IMR-90 (cell line): ENCODE measurements around the gene ADARB2. TPM values are rescaled to one million over a fixed set of nuclear protein-coding genes. Genes with fewer than 3 reads are reported as not detected.

Experiments
- ATAC-seq: fragments of 200-7000 bp; cut with Tn5 transposase; 2 replicates; pipeline ENCODE4 v1.9.1; 2020; ENCODE audit warnings: low read depth, mild to moderate bottlenecking, moderate library complexity
- BruUV-seq: library from RNA; stranded (reverse); fragments of 400-500 nt; replicated peaks from 2 replicates; lab custom pipeline; 2021; lab: Mats Ljungman, UMichigan
- CTCF ChIA-PET: fragments of 300-600 bp; formaldehyde crosslinking; extraction: SDS; loops from one replicate; lab custom pipeline; 2021; ENCODE audit warnings: antibody characterized with exemption; lab: Yijun Ruan, JAX
- POLR2A ChIA-PET: fragments of 300-600 bp; sonication (Branson Sonifier 250); formaldehyde crosslinking; loops from one replicate; lab custom pipeline; 2022; ENCODE audit warnings: antibody characterized with exemption; ENCODE audit not compliant: unreplicated experiment; lab: Charles Lee
- DNase-seq: peaks from one replicate; pipeline ENCODE4 v3.0.0; 2013
- H2AFZ ChIP-seq: replicated peaks from 2 replicates; pipeline ENCODE3; 2013; ENCODE audit warnings: low read length, mild to moderate bottlenecking; ENCODE audit not compliant: poor library complexity
- H2AK5ac ChIP-seq: 2 replicates; pipeline ENCODE4 v1.6.1; 2013; ENCODE audit warnings: low read depth, low read length, inconsistent platforms
- H2AK9ac ChIP-seq: replicated peaks from 2 replicates; pipeline ENCODE3; 2013; ENCODE audit warnings: mild to moderate bottlenecking, low read depth, low read length, moderate library complexity; ENCODE audit not compliant: poor library complexity
- H2BK120ac ChIP-seq: 2 replicates; pipeline ENCODE4 v1.6.1; 2013; ENCODE audit warnings: low read depth, low read length, inconsistent platforms
- H2BK15ac ChIP-seq: 3 replicates; pipeline ENCODE4 v1.6.1; 2013; ENCODE audit warnings: low read depth, low read length, inconsistent platforms
- H2BK20ac ChIP-seq: 2 replicates; pipeline ENCODE4 v1.6.1; 2013; ENCODE audit warnings: low read depth, mild to moderate bottlenecking, inconsistent platforms, low read length, moderate library complexity
- H2BK5ac ChIP-seq: 2 replicates; pipeline ENCODE4 v1.6.1; 2013; ENCODE audit warnings: mild to moderate bottlenecking, low read depth, low read length, inconsistent platforms; ENCODE audit not compliant: poor library complexity, severe bottlenecking
- H3K14ac ChIP-seq: replicated peaks from 2 replicates; pipeline ENCODE4 v1.6.1; 2013; ENCODE audit warnings: low read depth, low read length, inconsistent platforms
- H3K18ac ChIP-seq: 2 replicates; pipeline ENCODE4 v1.6.1; 2013; ENCODE audit warnings: low read depth, low read length, control low read depth
- H3K23ac ChIP-seq: 2 replicates; pipeline ENCODE4 v1.6.1; 2013; ENCODE audit warnings: low read depth, low read length, inconsistent platforms
- H3K27ac ChIP-seq: 2 replicates; pipeline ENCODE4 v1.5.1; 2013; ENCODE audit warnings: mild to moderate bottlenecking, control low read depth, low read length; ENCODE audit not compliant: insufficient read depth
- H3K27me3 ChIP-seq: 2 replicates; pipeline ENCODE4 v1.6.1; 2013; ENCODE audit warnings: low read length; ENCODE audit not compliant: control insufficient read depth, insufficient read depth
- H3K36me3 ChIP-seq: 2 replicates; pipeline ENCODE4 v1.6.1; 2013; ENCODE audit warnings: low read length, mixed read lengths; ENCODE audit not compliant: control insufficient read depth, insufficient read depth
- H3K4ac ChIP-seq: 2 replicates; pipeline ENCODE4 v1.6.1; 2013; ENCODE audit warnings: low read depth, low read length, inconsistent platforms
- H3K4me1 ChIP-seq: 2 replicates; pipeline ENCODE4 v1.6.1; 2013; ENCODE audit warnings: low read length, mixed read lengths; ENCODE audit not compliant: control insufficient read depth, insufficient read depth
- H3K4me2 ChIP-seq: 2 replicates; pipeline ENCODE4 v1.6.1; 2013; ENCODE audit warnings: low read depth, mild to moderate bottlenecking, control low read depth, low read length, moderate library complexity
- H3K4me3 ChIP-seq: 2 replicates; pipeline ENCODE4 v1.5.1; 2013; ENCODE audit warnings: low read depth, mild to moderate bottlenecking, control low read depth, low read length, moderate library complexity; ENCODE audit not compliant: insufficient read depth
- H3K56ac ChIP-seq: 2 replicates; pipeline ENCODE4 v1.6.1; 2013; ENCODE audit warnings: low read length, inconsistent platforms; ENCODE audit not compliant: insufficient read depth; ENCODE audit errors: extremely low read depth
- H3K79me1 ChIP-seq, 2 experiments: 2 replicates each; pipeline ENCODE4 v1.6.1; 2013; ENCODE audit warnings: low read length in 2 of 2, inconsistent platforms in 1 of 2, low read depth in 1 of 2
- H3K9ac ChIP-seq: 2 replicates; pipeline ENCODE4 v1.6.1; 2013; ENCODE audit warnings: low read depth, low read length, control low read depth
- H3K9me1 ChIP-seq: 2 replicates; pipeline ENCODE4 v1.6.1; 2013; ENCODE audit warnings: low read length, inconsistent platforms; ENCODE audit not compliant: insufficient read depth
- H3K9me3 ChIP-seq: 2 replicates; pipeline ENCODE4 v1.6.1; 2013; ENCODE audit warnings: low read length; ENCODE audit not compliant: control insufficient read depth, insufficient read depth
- H4K20me1 ChIP-seq: 2 replicates; pipeline ENCODE4 v1.6.1; 2013; ENCODE audit warnings: low read length, inconsistent platforms; ENCODE audit not compliant: insufficient read depth
- H4K5ac ChIP-seq: 2 replicates; pipeline ENCODE4 v1.6.1; 2013; ENCODE audit warnings: mild to moderate bottlenecking, low read depth, low read length, control low read depth
- H4K8ac ChIP-seq, 2 experiments: 2 replicates each; pipeline ENCODE4 v1.6.1; 2013; ENCODE audit warnings: low read depth in 2 of 2, low read length in 2 of 2, control low read depth in 1 of 2, inconsistent platforms in 1 of 2
- H4K91ac ChIP-seq: 2 replicates; pipeline ENCODE4 v1.6.1; 2013; ENCODE audit warnings: low read depth, low read length, inconsistent platforms; ENCODE audit not compliant: insufficient read depth
- BHLHE40 ChIP-seq: fragments of 150-350 bp; IDR thresholded peaks from 2 replicates; pipeline ENCODE4 v1.6.1; 2016; ENCODE audit warnings: mild to moderate bottlenecking, low read depth, low read length
- CEBPB ChIP-seq: IDR thresholded peaks from 2 replicates; pipeline ENCODE4 v1.6.1; 2012; ENCODE audit warnings: low read depth, low read length, improper control_type of control experiment
- CHD1 ChIP-seq: IDR thresholded peaks from 2 replicates; pipeline ENCODE4 v1.6.1; 2012; ENCODE audit warnings: low read depth, low read length, improper control_type of control experiment
- FOS ChIP-seq: fragments of 150-350 bp; IDR thresholded peaks from 2 replicates; pipeline ENCODE4 v1.6.1; 2016; ENCODE audit warnings: low read depth, low read length
- MAFK ChIP-seq: IDR thresholded peaks from 2 replicates; pipeline ENCODE4 v1.6.1; 2012; ENCODE audit warnings: low read depth, low read length, improper control_type of control experiment
- MAZ ChIP-seq: IDR thresholded peaks from 2 replicates; pipeline ENCODE4 v1.6.1; 2012; ENCODE audit warnings: low read depth, mild to moderate bottlenecking, low read length, improper control_type of control experiment, moderate library complexity, borderline replicate concordance
- MXI1 ChIP-seq: IDR thresholded peaks from 2 replicates; pipeline ENCODE4 v1.6.1; 2012; ENCODE audit warnings: low read depth, mild to moderate bottlenecking, low read length, moderate library complexity, borderline replicate concordance
- NFE2L2 ChIP-seq: fragments of 150-350 bp; IDR thresholded peaks from 2 replicates; pipeline ENCODE4 v1.6.1; 2016; ENCODE audit warnings: low read depth, mild to moderate bottlenecking, low read length
- POLR2A ChIP-seq: IDR thresholded peaks from 2 replicates; pipeline ENCODE4 v1.6.1; 2012; ENCODE audit warnings: mild to moderate bottlenecking, low read depth, low read length
- RAD21 ChIP-seq: IDR thresholded peaks from 2 replicates; pipeline ENCODE4 v1.6.1; 2012; ENCODE audit warnings: low read length, improper control_type of control experiment
- RCOR1 ChIP-seq: IDR thresholded peaks from 2 replicates; pipeline ENCODE4 v1.6.1; 2012; ENCODE audit warnings: mild to moderate bottlenecking, low read length, improper control_type of control experiment; ENCODE audit not compliant: insufficient replicate concordance
- RFX5 ChIP-seq: IDR thresholded peaks from 2 replicates; pipeline ENCODE4 v1.8.0; 2012; ENCODE audit warnings: low read depth, mild to moderate bottlenecking, low read length, moderate library complexity
- SMC3 ChIP-seq: fragments of 150-350 bp; IDR thresholded peaks from 2 replicates; pipeline ENCODE4 v1.6.1; 2016; ENCODE audit warnings: low read depth, mild to moderate bottlenecking, antibody characterized with exemption, low read length, moderate library complexity
- WGBS, 2 experiments: methylation state at CpG; one replicate each; pipeline versions ENCODE4 v1.1.5 to v1.1.7; 2013; ENCODE audit warnings: missing lambda C conversion rate in 2 of 2; ENCODE audit not compliant: insufficient read length in 1 of 2; ENCODE audit errors: extremely low coverage in 2 of 2; 5-methylcytosine and 5-hydroxymethylcytosine counted together
- dilution Hi-C: fragments of 300-500 bp; cut with HindIII; formaldehyde crosslinking; loops from one replicate; pipeline ENCODE4 v1.14.3; 2018; ENCODE audit warnings: low sequenced_read_pairs; ENCODE audit not compliant: unreplicated experiment
- in situ Hi-C: fragments of 300-500 bp; cut with MboI; formaldehyde crosslinking; loops from 3 replicates; pipeline ENCODE4 v1.14.3; 2019; ENCODE audit warnings: low sequenced_read_pairs, inconsistent platforms, mixed read lengths
- intact Hi-C: fragments of 100-400 bp; cut with micrococcal nuclease; formaldehyde crosslinking; loops from 2 replicates; pipeline ENCODE4 v1.10.0; 2022
- polyA plus RNA-seq, 3 experiments: library from polyadenylated mRNA; depleted of rRNA; stranded (reverse); fragments of >200 nt; gene quantifications; 2 replicates each; pipeline ENCODE4 v1.2.3, GENCODE V29; 2012; ENCODE audit warnings: low replicate concordance in 1 of 3
- total RNA-seq: library from RNA; depleted of rRNA; stranded (reverse); fragments of >200 nt; gene quantifications from 2 replicates; pipeline ENCODE4 v1.2.3, GENCODE V29; 2012
- TF ChIP-seq, protein P1 (sequence below): fragments of 150-350 bp; IDR thresholded peaks from 2 replicates; pipeline ENCODE4 v1.6.1; 2017; ENCODE audit warnings: mild to moderate bottlenecking, antibody characterized with exemption, low read length, low read depth
- TF ChIP-seq, protein P2 (sequence below): fragments of 150-350 bp; IDR thresholded peaks from 2 replicates; pipeline ENCODE4 v1.6.1; 2016; ENCODE audit warnings: low read depth, mild to moderate bottlenecking, low read length, moderate library complexity, borderline replicate concordance
- TF ChIP-seq, protein P3 (sequence below): conservative IDR thresholded peaks from 2 replicates; pipeline ENCODE4 v1.5.1; 2012; ENCODE audit warnings: mild to moderate bottlenecking, low read depth, low read length, improper control_type of control experiment

Gene ADARB2
- total and polyA plus RNA-seq, 2 of the 4 experiments (the other 2 are of a cell fraction), result not detected

DNA sequence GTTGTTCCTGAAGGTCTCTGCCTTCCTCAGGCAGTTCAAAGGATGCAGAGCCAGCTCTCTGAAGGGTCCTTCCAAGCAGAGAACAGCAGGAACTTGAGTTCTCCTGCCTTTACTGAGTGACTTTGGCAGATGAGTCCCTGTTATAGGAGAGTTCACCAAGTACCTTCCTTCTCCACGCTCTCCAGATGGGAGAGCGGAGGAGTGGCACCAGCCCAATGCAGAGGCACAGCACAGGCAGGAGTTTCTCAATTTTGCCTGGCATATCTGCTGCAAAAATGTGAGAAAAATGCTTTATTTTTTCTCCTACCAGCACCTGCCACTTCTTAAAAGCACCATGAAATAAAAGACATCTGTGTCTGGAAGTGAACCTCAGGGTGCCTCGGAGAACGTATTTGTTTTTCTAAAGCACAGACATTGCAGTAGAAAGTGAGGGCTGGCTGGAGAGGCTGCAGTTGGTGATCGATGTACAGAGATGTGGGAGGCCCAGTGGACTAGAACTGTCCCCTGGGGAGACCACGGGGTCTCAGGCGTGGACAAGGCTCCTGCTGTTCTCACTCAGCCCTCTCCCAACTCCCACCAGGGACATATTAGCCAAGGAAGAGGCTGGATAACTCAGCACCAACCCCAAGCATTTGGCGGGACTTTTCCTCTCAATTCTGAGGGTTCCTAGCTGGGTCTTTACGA is 506.6 kb downstream of the ADARB2 start:
- Histone ChIP-seq H3K4me1 (no peaks in the 10 kb centered on the region), H3K9me1 (no peaks in the 10 kb centered on the region), H2BK20ac (no peak overlapping the region), H3K36me3 (no peaks in the 10 kb centered on the region), H2AK9ac (no peak overlapping the region), H2AK5ac (no peak overlapping the region), H3K18ac (no peak overlapping the region), H4K91ac (no peak overlapping the region), H3K27me3 (no peaks in the 10 kb centered on the region), H3K9me3 (peaks cover 25% of the 10 kb centered on the region), H3K9ac (no peak overlapping the region), H3K79me1 (no peaks in the 10 kb centered on the region), H3K23ac (no peak overlapping the region), H4K5ac (no peak overlapping the region), H2BK15ac (no peak overlapping the region), H3K4me3 (no peak overlapping the region), H2BK5ac (no peak overlapping the region), H3K27ac (no peak overlapping the region), H4K8ac (no peak overlapping the region), H3K14ac (no peak overlapping the region), H3K56ac (no peak overlapping the region), H2AFZ (no peak overlapping the region), H2BK120ac (no peak overlapping the region), H4K20me1 (no peaks in the 10 kb centered on the region), H3K4me2 (no peak overlapping the region), H3K4ac (no peak overlapping the region)
- WGBS, 2 experiments, result no CpG with 5 or more reads among the region's 9 CpGs
- no peak for ATAC-seq
- BruUV-seq, result no TSS peak
- intact Hi-C loops (no loop called here), dilution Hi-C loops (no loop called here), in situ Hi-C loops (no loop called here)
- ChIA-PET POLR2A (no interaction called here), CTCF (no interaction called here)
- TF ChIP-seq NFE2L2 (no peak), MAFK (no peak), POLR2A (no peak), FOS (no peak), MAZ (no peak), BHLHE40 (no peak), SMC3 (no peak), MXI1 (no peak), CEBPB (no peak), CHD1 (no peak), RFX5 (no peak), RAD21 (no peak), RCOR1 (no peak)
- TF ChIP-seq, protein P1, sequence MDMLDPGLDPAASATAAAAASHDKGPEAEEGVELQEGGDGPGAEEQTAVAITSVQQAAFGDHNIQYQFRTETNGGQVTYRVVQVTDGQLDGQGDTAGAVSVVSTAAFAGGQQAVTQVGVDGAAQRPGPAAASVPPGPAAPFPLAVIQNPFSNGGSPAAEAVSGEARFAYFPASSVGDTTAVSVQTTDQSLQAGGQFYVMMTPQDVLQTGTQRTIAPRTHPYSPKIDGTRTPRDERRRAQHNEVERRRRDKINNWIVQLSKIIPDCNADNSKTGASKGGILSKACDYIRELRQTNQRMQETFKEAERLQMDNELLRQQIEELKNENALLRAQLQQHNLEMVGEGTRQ, result no peak
- TF ChIP-seq, protein P2, sequence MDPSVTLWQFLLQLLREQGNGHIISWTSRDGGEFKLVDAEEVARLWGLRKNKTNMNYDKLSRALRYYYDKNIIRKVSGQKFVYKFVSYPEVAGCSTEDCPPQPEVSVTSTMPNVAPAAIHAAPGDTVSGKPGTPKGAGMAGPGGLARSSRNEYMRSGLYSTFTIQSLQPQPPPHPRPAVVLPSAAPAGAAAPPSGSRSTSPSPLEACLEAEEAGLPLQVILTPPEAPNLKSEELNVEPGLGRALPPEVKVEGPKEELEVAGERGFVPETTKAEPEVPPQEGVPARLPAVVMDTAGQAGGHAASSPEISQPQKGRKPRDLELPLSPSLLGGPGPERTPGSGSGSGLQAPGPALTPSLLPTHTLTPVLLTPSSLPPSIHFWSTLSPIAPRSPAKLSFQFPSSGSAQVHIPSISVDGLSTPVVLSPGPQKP, result no peak
- TF ChIP-seq, protein P3, sequence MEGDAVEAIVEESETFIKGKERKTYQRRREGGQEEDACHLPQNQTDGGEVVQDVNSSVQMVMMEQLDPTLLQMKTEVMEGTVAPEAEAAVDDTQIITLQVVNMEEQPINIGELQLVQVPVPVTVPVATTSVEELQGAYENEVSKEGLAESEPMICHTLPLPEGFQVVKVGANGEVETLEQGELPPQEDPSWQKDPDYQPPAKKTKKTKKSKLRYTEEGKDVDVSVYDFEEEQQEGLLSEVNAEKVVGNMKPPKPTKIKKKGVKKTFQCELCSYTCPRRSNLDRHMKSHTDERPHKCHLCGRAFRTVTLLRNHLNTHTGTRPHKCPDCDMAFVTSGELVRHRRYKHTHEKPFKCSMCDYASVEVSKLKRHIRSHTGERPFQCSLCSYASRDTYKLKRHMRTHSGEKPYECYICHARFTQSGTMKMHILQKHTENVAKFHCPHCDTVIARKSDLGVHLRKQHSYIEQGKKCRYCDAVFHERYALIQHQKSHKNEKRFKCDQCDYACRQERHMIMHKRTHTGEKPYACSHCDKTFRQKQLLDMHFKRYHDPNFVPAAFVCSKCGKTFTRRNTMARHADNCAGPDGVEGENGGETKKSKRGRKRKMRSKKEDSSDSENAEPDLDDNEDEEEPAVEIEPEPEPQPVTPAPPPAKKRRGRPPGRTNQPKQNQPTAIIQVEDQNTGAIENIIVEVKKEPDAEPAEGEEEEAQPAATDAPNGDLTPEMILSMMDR, result no peak
- no peak for DNase-seq
